Breast epithelium (tissue), 3 donors: ENCODE results near the gene C1QTNF1.

Experiments
- POLR2A ChIP-seq: fragments of 450-650 bp; IDR thresholded peaks from one replicate; pipeline ENCODE4 v1.6.1; 2016; ENCODE audit warnings: antibody characterized with exemption, mild to moderate bottlenecking, moderate library complexity
- TF ChIP-seq, protein P1 (sequence below), 3 donors: fragments of 450-650 bp; IDR thresholded peaks; one replicate each; pipeline ENCODE4 v1.5.1; 2016 to 2017; ENCODE audit warnings: antibody characterized with exemption in 3 of 3, mild to moderate bottlenecking in 3 of 3, moderate library complexity in 3 of 3

DNA sequence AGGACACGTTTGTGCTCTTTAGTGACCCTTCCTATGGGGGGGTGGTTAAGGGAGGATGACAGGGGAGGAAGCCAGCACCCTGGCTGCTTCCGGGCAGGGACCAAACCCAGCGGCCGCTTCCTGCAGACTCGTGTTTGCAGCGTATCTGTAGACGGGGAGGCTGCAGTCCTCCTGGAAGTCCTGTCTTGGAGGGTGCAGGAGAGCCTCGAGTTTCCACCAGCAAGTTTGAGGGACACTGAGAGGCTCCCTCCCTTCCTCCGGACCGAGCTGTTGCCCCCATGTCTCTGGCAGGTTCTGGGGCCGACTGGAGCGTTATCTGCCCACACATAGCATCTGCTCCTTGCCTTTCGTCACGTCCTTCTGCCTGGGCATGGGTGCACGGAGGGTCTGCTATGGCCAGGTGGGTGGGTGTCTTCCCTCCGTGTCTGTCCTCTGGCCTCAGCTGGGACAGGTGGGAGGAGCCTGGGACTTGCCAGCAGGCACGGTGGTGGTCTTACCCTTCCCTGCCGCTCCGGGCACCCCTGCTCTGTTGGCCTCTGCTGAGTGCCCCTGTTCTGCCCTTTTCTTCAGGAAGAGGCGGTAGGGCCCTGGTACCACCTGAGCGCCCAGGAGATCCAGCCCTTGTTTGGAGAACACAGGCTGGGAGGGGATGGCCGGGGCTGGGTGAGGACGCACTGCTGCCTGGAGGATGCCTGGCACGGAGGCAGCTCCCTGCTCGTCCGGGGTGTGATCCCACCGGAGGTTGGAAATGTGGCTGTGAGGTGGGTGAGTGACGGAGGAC is 59.4 kb downstream of the C1QTNF1 start:
- TF ChIP-seq, protein P1, sequence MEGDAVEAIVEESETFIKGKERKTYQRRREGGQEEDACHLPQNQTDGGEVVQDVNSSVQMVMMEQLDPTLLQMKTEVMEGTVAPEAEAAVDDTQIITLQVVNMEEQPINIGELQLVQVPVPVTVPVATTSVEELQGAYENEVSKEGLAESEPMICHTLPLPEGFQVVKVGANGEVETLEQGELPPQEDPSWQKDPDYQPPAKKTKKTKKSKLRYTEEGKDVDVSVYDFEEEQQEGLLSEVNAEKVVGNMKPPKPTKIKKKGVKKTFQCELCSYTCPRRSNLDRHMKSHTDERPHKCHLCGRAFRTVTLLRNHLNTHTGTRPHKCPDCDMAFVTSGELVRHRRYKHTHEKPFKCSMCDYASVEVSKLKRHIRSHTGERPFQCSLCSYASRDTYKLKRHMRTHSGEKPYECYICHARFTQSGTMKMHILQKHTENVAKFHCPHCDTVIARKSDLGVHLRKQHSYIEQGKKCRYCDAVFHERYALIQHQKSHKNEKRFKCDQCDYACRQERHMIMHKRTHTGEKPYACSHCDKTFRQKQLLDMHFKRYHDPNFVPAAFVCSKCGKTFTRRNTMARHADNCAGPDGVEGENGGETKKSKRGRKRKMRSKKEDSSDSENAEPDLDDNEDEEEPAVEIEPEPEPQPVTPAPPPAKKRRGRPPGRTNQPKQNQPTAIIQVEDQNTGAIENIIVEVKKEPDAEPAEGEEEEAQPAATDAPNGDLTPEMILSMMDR (IDR thresholded peaks at IDR 0.05), result no peak
- no peak for TF ChIP-seq POLR2A
